Epithelial cell of esophagus (primary cell): Measurements from ENCODE around the gene OR6C68.

Experiments used
- DNase-seq: peaks from one replicate; pipeline ENCODE4 v3.0.0; 2010; ENCODE audit warnings: low read depth
- H3K4me3 ChIP-seq: 2 replicates; pipeline ENCODE4 v1.5.1; 2011; ENCODE audit warnings: mild to moderate bottlenecking, low read length, control low read depth
- TF ChIP-seq, protein P1 (sequence below): IDR thresholded peaks from 2 replicates; pipeline ENCODE4 v1.5.1; 2011; ENCODE audit warnings: low read depth, mild to moderate bottlenecking, low read length, control low read depth, inconsistent platforms; ENCODE audit not compliant: insufficient read depth; ENCODE audit errors: missing control alignments

OR6C68 gene

DNA sequence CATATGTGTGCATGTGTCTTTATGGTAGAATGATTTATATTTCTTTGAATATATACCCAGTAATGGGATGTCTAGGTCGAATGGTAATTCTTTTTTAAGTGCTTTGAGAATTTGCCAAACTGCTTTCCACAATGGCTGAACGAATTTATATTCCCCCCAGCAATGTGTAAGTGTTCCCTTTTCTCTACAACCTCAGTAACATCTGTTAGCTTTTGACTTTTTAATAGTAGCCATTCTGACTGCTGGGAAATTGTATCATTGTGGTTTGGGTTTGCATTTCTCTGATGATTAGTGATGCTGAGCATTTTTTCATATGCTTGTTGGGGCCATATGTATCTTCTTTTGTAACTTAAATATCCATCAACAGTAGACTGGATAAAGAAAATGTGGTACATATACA, 9.4 kb downstream of the OR6C68 start:
- DNase-seq: no peak
- TF ChIP-seq, protein P1, sequence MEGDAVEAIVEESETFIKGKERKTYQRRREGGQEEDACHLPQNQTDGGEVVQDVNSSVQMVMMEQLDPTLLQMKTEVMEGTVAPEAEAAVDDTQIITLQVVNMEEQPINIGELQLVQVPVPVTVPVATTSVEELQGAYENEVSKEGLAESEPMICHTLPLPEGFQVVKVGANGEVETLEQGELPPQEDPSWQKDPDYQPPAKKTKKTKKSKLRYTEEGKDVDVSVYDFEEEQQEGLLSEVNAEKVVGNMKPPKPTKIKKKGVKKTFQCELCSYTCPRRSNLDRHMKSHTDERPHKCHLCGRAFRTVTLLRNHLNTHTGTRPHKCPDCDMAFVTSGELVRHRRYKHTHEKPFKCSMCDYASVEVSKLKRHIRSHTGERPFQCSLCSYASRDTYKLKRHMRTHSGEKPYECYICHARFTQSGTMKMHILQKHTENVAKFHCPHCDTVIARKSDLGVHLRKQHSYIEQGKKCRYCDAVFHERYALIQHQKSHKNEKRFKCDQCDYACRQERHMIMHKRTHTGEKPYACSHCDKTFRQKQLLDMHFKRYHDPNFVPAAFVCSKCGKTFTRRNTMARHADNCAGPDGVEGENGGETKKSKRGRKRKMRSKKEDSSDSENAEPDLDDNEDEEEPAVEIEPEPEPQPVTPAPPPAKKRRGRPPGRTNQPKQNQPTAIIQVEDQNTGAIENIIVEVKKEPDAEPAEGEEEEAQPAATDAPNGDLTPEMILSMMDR: no peak
- H3K4me3 ChIP-seq: no peak overlapping the region

DNA sequence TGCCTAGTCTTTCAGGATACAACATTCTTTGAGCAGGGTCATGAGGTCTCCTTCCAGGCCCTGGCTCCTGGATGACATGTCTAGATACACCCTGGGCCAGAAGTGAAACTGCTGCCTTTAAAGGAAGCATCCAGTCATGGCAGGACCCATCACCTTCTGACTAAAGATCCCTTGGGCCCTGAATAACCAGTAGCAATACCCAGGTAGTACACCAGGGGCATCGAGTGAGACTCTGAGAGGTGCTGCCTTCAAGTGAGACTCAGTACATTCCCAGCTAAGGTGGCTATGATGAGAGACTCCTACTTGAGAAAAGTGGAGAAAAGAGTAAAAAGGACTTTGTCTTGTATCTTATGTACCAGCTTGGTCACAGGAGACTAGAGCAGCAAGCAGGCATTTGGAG, 23.5 kb downstream of the OR6C68 start:
- TF ChIP-seq, protein P1: peak; percentile 11
- no peak for DNase-seq
- no peak overlapping the region for H3K4me3 ChIP-seq

DNA sequence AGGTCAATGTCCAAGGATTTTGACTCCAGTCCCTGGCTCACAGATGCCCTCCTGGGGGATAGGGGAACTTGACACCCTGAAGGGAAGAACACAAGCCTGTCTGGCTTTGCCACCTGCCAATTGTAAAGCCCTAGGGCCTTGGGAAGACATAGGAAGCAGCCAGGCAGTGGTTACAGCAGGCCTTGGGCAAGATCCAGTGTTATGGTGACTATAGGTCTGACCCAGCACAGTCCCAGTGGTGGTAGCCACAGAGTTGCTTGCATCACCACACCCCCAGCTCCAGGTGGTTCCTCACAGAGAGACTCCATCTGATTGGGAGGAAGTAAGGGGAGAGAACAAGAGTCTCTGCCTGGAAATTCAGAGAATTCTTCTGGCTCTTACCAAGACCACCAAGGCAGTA, 24.2 kb downstream of the OR6C68 start:
- TF ChIP-seq, protein P1: no peak
- DNase-seq: no peak
- no peak overlapping the region for H3K4me3 ChIP-seq
